MM.1S (cell line): ENCODE data around the gene LCN15.
"Not testable (repeated sequence)": the region's sequence is repeated elsewhere in the genome, so short reads cannot be mapped to it uniquely, and the experiment has no call there.

Source experiments
- DNase-seq: peaks from one replicate; pipeline ENCODE4 v3.0.0-alpha.2; 2015
- H2AFZ ChIP-seq: fragments of 300-600 bp; sonication (generic); 2 replicates; pipeline ENCODE4 v1.6.0; 2016; ENCODE audit warnings: antibody characterized with exemption, low read length
- H3F3A ChIP-seq: fragments of 300-600 bp; sonication (generic); 2 replicates; pipeline ENCODE4 v1.6.1; 2016; ENCODE audit warnings: mild to moderate bottlenecking, antibody characterized with exemption, low read length, moderate library complexity, mixed read lengths; ENCODE audit not compliant: insufficient read depth
- H3K27ac ChIP-seq: fragments of 300-600 bp; sonication (generic); 2 replicates; pipeline ENCODE4 v1.5.1; 2016; ENCODE audit warnings: mild to moderate bottlenecking, low read length
- H3K27me3 ChIP-seq: fragments of 300-600 bp; sonication (generic); replicated peaks from 2 replicates; pipeline ENCODE4 v1.6.0; 2016; ENCODE audit warnings: low read length; ENCODE audit not compliant: insufficient read depth
- H3K36me3 ChIP-seq: fragments of 300-600 bp; sonication (generic); replicated peaks from 2 replicates; pipeline ENCODE4 v1.6.1; 2016; ENCODE audit warnings: mild to moderate bottlenecking, low read length, mixed read lengths; ENCODE audit not compliant: insufficient read depth
- H3K4me1 ChIP-seq: fragments of 300-600 bp; sonication (generic); 2 replicates; pipeline ENCODE4 v1.6.1; 2016; ENCODE audit warnings: low read length, mixed read lengths
- H3K4me2 ChIP-seq: fragments of 300-600 bp; sonication (generic); 2 replicates; pipeline ENCODE4 v1.6.0; 2016; ENCODE audit warnings: low read depth, low read length
- H3K4me3 ChIP-seq: fragments of 300-600 bp; sonication (generic); 2 replicates; pipeline ENCODE4 v1.5.1; 2016; ENCODE audit warnings: low read length, mixed read lengths
- H3K79me2 ChIP-seq: fragments of 300-600 bp; sonication (generic); 2 replicates; pipeline ENCODE4 v1.6.1; 2016; ENCODE audit warnings: mixed run types, low read length, mixed read lengths
- H3K9ac ChIP-seq: fragments of 300-600 bp; sonication (generic); 2 replicates; pipeline ENCODE4 v1.6.1; 2016; ENCODE audit warnings: low read length, mixed read lengths
- H3K9me2 ChIP-seq: fragments of 300-600 bp; sonication (generic); replicated peaks from 2 replicates; pipeline ENCODE4 v1.6.1; 2016; ENCODE audit warnings: mild to moderate bottlenecking, low read length, mixed read lengths; ENCODE audit not compliant: insufficient read depth
- H3K9me3 ChIP-seq: fragments of 300-600 bp; sonication (generic); replicated peaks from 2 replicates; pipeline ENCODE4 v1.6.1; 2016; ENCODE audit warnings: mild to moderate bottlenecking, low read length, mixed read lengths; ENCODE audit not compliant: insufficient read depth
- H4K20me1 ChIP-seq: fragments of 300-600 bp; sonication (generic); 2 replicates; pipeline ENCODE4 v1.6.1; 2016; ENCODE audit warnings: mild to moderate bottlenecking, low read length, moderate library complexity, mixed read lengths; ENCODE audit not compliant: insufficient read depth
- CTCF ChIP-seq: fragments of 300-600 bp; sonication (generic); IDR thresholded peaks from 2 replicates; pipeline ENCODE4 v1.5.1; 2016; ENCODE audit warnings: antibody characterized with exemption, low read length, mixed read lengths
- EZH2 ChIP-seq: fragments of 300-600 bp; sonication (generic); optimal IDR thresholded peaks from 2 replicates; pipeline ENCODE3; 2017; ENCODE audit warnings: low read depth, mild to moderate bottlenecking, antibody characterized with exemption, low read length, mixed read lengths
- EZH2phosphoT487 ChIP-seq: fragments of 300-600 bp; sonication (generic); IDR thresholded peaks from 2 replicates; pipeline ENCODE4 v1.6.1; 2018; ENCODE audit warnings: antibody characterized with exemption, low read length

Gene LCN15

DNA sequence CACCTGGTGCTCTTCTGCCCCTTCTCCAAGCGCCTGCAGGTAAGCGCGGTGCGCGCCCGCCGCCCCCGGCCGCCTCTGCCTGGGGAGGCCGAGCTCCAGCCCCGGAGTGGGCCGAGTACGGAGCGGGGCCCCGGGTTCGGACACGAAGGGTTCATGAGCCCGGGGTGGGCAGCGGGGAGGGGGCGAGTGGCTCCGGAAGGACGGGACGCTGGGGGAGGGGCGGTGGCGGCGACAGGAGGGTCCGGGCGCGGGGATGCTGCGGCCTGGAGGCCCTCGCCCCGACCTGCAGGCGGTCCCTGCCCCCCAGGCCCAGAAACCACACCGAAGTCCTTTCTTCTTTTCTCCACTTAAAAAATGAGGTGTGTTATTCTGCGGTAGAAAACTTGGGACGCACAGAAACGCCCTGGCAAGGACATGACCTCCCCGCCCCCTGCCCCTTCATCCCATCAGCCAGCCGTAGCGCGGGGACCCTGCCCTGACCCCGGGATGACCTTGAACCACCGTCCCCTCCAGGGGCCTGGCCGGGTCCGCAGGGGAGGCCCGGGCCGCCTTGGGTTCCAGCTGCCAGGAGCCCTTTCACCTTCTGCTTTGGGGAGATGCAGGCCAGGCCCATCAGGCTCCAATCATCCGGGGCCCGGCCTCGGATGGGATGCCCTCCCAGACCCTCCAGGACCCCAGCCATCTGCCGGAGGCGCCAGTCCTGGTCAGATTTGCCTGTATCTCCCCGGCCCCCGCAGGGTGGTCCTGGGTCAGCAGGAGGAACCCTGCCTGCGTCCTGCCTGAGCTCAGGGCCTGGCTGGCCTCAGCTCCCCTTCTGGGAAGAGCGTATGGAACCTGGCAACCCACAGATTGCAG lies 51.4 kb downstream of the LCN15 start:
- H3K4me1 ChIP-seq, result no peaks in the 10 kb centered on the region
- H3K9me3 ChIP-seq, result no peaks in the 10 kb centered on the region
- H3K36me3 ChIP-seq, result no peaks in the 10 kb centered on the region
- no peak overlapping the region for H2AFZ ChIP-seq
- H3K4me3 ChIP-seq, result no peak overlapping the region
- H3K4me2 ChIP-seq, result no peak overlapping the region
- H3K9me2 ChIP-seq, result no peaks in the 10 kb centered on the region
- H3F3A ChIP-seq, result no peaks in the 10 kb centered on the region
- no peaks in the 10 kb centered on the region for H3K79me2 ChIP-seq
- DNase-seq, result no peak
- peak; percentile 70 for TF ChIP-seq EZH2
- no peak for TF ChIP-seq EZH2phosphoT487
- no peak overlapping the region for H3K27ac ChIP-seq
- peaks cover 92% of the 10 kb centered on the region for H3K27me3 ChIP-seq
- H3K9ac ChIP-seq, result no peak overlapping the region
- no peaks in the 10 kb centered on the region for H4K20me1 ChIP-seq

DNA sequence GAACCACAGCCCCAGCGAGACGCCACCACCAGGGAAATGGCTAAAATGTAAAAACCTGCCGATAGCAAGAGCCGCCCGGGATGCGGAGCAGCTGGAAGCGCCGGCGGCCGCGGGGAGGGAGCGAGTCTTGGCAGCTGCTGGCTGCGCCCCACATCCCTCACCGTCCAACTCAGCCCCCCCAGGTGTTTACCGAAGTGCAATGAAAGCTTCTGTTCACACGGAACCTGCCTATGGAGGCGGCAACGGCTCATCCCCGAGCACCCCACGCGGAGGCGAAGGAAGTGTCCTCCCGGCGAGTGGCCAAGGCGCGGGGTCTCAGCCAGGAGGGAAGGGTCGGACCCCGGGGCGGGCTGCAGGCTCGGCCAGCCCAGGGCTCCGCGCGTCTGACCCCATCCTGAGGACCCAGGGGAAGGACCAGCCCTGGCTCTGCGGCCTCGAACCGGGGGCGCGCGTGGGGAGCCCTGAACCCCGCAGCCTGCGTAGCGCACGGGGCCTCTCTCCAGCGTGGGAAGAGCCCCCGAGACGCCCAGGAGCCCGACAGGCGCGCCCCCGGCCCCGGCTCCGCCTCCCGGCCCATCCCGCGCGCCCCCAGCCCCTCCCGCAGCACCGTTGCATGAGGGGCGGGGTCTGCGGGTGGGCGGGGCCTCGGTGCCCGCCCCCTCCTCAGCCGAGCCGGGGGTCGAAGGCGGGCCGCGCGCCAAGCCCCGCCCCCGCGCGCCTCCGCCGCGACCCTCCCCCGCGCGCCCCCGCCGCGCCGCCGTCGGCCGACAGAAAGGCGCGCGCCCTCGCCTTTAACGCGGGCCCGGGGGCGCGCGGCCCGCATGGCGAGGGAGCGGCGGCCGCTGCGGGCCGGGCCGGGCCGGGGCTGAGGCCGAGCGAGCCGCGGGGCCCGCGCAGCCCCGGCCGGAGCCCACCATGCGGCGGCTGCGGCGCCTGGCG lies 52.3 kb downstream of the LCN15 start, which contains the start of gene DIPK1B:
TSS of gene DIPK1B (plus strand) at position 822 of the 939 bp plus-strand sequence. CDS start at position 916, 94 bp downstream.
- Histone ChIP-seq H3K4me3 (no peak within 1 kb of the TSS), H3K79me2 (no peaks in the 10 kb centered on the region), H4K20me1 (no peaks in the 10 kb centered on the region), H3K4me2 (no peak within 1 kb of the TSS), H2AFZ (no peak within 1 kb of the TSS), H3K36me3 (no peaks in the 10 kb centered on the region), H3F3A (no peaks in the 10 kb centered on the region), H3K9ac (no peak within 1 kb of the TSS), H3K4me1 (no peaks in the 10 kb centered on the region), H3K9me3 (no peaks in the 10 kb centered on the region), H3K27me3 (peaks cover 93% of the 10 kb centered on the region), H3K27ac (no peak within 1 kb of the TSS), H3K9me2 (no peaks in the 10 kb centered on the region)
- TF ChIP-seq EZH2 (no peak), CTCF (no peak), EZH2phosphoT487 (no peak)
- DNase-seq, result no peak

DNA sequence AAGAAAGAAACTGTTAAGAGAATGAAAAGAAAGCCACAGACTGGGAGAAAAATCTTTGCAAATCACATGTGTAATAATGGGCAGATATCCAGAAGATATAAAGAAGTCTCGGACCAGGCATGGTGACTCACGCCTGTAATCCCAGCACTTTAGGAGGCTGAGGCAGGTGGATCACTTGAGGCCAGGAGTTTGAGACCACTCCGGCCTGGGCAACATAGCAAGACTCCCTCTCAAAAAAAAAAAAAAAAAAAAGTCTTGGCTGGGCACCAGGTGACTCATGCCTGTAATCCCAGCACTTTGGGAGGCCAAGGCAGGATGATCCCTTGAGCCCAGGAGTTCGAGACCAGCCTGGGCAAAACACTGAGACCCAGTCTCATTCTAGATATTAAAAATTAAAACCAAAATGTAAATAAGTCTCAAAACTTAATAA lies 53.1 kb downstream of the LCN15 start:
- not testable (repeated sequence) for H4K20me1 ChIP-seq, H3K9ac ChIP-seq, H3K4me1 ChIP-seq, H3K36me3 ChIP-seq, H3K4me2 ChIP-seq, H3K4me3 ChIP-seq, H3K9me3 ChIP-seq, H3F3A ChIP-seq, H2AFZ ChIP-seq, H3K27ac ChIP-seq, H3K9me2 ChIP-seq, H3K79me2 ChIP-seq, DNase-seq
- peaks cover 95% of the 10 kb centered on the region for H3K27me3 ChIP-seq

DNA sequence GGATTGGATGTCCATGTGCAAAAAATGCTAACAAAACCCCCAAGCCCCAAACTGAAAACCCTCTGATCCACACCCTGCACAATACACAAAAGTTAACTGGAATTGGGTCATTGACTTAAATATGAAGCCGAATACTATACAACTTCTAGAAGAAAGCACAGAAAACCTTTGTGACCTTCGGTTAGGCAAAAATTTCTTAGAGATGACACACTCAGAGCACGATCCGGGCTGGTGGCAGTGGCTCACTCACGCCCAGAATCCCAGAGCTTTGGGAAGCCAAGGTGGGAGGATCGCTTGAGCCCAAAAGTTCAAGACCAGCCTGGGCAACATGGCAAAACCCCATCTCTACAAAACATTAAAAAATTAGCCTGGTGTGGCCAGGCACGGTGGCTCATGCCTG lies 53.8 kb downstream of the LCN15 start:
- Histone ChIP-seq H3K79me2 (no peaks in the 10 kb centered on the region), H3K9me3 (no peaks in the 10 kb centered on the region), H4K20me1 (no peaks in the 10 kb centered on the region), H3F3A (no peaks in the 10 kb centered on the region), H3K27me3 (peaks cover 95% of the 10 kb centered on the region), H3K4me1 (no peaks in the 10 kb centered on the region), H3K9ac (no peak overlapping the region), H3K27ac (no peak overlapping the region), H3K9me2 (no peaks in the 10 kb centered on the region), H3K36me3 (no peaks in the 10 kb centered on the region), H3K4me3 (no peak overlapping the region), H3K4me2 (no peak overlapping the region), H2AFZ (no peak overlapping the region)
- DNase-seq, result no peak
- TF ChIP-seq EZH2 (no peak), EZH2phosphoT487 (no peak), CTCF (no peak)
